Measurements from ENCODE around the gene THAP11. TPM values are rescaled to one million over a fixed set of nuclear protein-coding genes. Genes with fewer than 3 reads are reported as not detected.
"Not testable (repeated sequence)": the region's sequence is repeated elsewhere in the genome, so short reads cannot be mapped to it uniquely, and the experiment has no call there.

Gene THAP11
- total RNA-seq, 1 donor from 2014 or later: 26.1 TPM

DNA sequence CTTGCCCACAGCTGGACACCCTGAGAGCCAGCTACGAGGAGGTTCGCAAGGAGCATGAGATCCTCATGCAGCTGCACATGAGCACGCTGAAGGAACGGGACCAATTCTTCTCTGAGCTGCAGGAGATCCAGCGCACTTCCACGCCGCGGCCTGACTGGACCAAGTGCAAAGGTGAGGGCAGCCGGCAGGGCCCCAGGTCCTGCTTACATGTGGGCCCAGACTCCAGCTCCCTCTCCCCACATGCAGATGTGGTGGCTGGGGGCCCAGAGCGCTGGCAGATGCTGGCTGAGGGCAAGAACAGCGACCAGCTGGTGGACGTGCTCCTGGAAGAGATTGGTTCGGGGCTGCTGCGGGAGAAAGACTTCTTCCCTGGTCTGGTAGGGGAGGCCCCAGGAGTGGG is 16.2 kb upstream of the THAP11 start:
- Histone ChIP-seq H3K4me3 (no peak overlapping the region), H3K9me3 (no peaks in the 10 kb centered on the region), H3K27ac (no peak overlapping the region), H3K36me3 (peaks cover 39% of the 10 kb centered on the region), H3K4me1 (no peaks in the 10 kb centered on the region), H3K27me3 (ENCODE audit: low read depth) (no peaks in the 10 kb centered on the region)
- TF ChIP-seq, protein P1, sequence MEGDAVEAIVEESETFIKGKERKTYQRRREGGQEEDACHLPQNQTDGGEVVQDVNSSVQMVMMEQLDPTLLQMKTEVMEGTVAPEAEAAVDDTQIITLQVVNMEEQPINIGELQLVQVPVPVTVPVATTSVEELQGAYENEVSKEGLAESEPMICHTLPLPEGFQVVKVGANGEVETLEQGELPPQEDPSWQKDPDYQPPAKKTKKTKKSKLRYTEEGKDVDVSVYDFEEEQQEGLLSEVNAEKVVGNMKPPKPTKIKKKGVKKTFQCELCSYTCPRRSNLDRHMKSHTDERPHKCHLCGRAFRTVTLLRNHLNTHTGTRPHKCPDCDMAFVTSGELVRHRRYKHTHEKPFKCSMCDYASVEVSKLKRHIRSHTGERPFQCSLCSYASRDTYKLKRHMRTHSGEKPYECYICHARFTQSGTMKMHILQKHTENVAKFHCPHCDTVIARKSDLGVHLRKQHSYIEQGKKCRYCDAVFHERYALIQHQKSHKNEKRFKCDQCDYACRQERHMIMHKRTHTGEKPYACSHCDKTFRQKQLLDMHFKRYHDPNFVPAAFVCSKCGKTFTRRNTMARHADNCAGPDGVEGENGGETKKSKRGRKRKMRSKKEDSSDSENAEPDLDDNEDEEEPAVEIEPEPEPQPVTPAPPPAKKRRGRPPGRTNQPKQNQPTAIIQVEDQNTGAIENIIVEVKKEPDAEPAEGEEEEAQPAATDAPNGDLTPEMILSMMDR (IDR thresholded peaks at IDR 0.05): no peak
- no peak for ATAC-seq
- intact Hi-C loops (cut with DNase I): no loop called here
- DNase-seq: no peak

DNA sequence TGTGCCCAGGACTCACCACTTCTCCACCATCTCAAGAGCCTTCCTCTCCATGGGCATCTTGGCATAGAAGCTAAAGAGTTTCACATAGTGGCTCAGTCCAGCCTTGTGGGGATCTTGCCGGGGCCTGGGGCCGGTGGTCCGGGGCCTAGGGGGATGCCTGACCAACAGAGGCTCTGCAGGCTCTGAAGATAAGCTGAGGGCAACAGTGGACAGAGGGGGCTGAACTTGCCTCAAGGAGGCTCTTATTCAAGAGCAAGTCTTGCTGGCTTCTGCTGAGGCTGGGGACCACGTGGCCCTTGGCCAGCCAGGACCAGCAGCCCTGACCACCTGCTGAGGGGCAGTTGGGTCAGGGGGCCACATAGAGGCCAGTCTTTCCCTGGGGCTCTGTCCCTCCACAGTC is 13.5 kb upstream of the THAP11 start:
- peaks cover 51% of the 10 kb centered on the region for H3K36me3 ChIP-seq
- intact Hi-C loops (cut with DNase I): no loop called here
- H3K4me1 ChIP-seq: peaks cover 12% of the 10 kb centered on the region
- ATAC-seq (no peak), DNase-seq (no peak)
- TF ChIP-seq, protein P1 (IDR thresholded peaks at IDR 0.05): no peak
- no peaks in the 10 kb centered on the region for H3K27me3 ChIP-seq (ENCODE audit: low read depth)
- H3K27ac ChIP-seq: no peak overlapping the region
- no peak overlapping the region for H3K4me3 ChIP-seq
- no peaks in the 10 kb centered on the region for H3K9me3 ChIP-seq

DNA sequence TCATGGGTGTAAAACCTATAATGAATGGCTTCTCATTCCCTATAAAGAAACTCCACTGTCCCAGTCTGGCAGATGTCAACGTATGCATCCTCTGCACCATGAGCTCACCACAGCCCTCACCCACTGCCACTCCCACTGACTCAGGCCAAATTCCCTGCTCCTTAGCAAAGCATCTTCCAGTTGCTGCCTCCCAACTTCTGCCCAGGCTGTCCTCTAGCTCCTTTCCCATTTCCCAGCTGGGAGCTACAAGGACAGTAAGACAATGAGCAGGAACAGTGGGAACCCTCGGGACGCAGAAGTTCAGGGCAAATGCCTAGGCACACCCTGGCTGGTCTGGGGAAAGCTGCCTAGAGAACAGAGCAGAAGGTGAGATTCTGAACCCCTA is 9.1 kb upstream of the THAP11 start:
- TF ChIP-seq, protein P1 (IDR thresholded peaks at IDR 0.05): no peak
- peaks cover 41% of the 10 kb centered on the region for H3K36me3 ChIP-seq
- peaks cover 19% of the 10 kb centered on the region for H3K4me1 ChIP-seq
- intact Hi-C loops (cut with DNase I): no loop called here
- DNase-seq: no peak
- peak overlapping the region; percentile 85 for H3K4me3 ChIP-seq
- peak overlapping the region; percentile 72 for H3K27ac ChIP-seq
- no peaks in the 10 kb centered on the region for H3K27me3 ChIP-seq (ENCODE audit: low read depth)
- no peaks in the 10 kb centered on the region for H3K9me3 ChIP-seq
- ATAC-seq: peak in 1 of 2 donors; percentile 28

DNA sequence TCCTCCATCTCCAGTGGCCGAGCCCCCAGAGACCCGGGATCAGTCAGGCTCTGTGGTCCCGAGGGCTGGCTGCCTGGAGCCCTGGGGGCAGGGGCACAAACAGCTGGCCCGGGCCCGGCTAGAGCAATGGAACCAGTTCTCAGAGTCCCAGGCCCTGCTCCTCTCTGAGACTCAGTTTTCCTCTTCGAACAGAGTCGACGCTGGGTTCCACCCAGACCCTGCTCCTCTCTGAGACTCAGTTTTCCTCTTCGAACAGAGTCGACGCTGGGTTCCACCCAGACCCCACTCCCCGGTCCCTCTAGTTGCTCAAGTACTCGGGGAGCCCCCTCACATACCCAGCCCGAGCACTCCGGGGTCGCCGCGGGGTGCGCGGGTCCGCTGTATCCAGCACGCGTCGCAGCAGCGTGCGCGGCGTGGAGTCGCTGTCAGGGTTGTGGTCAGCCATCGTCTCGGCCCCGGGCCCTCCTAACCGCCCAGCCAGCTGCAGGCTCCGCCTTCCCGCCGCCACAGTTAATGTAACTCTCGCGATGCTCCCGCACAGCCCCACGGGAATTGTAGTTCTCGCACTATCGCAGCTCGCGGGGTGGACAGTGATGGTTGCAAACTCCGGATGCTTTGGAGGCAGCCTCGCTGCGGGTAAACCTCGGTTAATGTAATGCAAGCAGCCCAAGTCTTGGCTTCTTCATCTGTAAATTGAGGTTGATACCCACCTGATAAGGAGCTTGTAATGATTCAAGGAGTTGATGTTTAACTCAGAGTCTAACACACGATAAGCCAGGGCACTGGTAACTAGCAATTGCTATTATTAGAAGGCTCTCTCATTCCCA is 8.5 kb upstream of the THAP11 start:
- DNase-seq (peak; percentile 96), ATAC-seq (peak; percentile 97 to 99)
- TF ChIP-seq, protein P1 (IDR thresholded peaks at IDR 0.05): no peak
- Histone ChIP-seq H3K36me3 (peaks cover 35% of the 10 kb centered on the region), H3K9me3 (no peaks in the 10 kb centered on the region), H3K27me3 (ENCODE audit: low read depth) (no peaks in the 10 kb centered on the region), H3K4me3 (peak overlapping the region; percentile 85), H3K4me1 (peaks cover 19% of the 10 kb centered on the region), H3K27ac (peak overlapping the region; percentile 72)
- intact Hi-C loops (cut with DNase I): no loop called here

DNA sequence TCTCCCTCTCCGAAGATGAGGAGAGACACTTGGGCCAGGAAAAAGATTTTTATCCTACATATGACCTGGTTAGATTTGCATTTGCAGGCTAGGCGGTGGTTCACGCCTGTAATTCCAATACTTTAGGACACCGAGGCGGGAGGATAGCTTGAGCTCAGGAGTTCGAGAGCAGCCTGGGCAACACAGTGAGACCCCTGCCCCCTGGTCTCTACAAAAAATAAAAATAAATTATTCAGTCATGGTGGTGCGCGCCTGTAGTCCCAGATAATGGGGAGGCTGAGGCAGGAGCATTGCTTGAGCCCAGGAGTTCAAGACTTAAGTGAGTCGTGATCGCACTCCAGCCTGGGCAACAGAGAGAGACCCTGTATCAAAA is 7.9 kb upstream of the THAP11 start:
- Histone ChIP-seq H3K4me3 (peak overlapping the region; percentile 85), H3K27me3 (ENCODE audit: low read depth) (no peaks in the 10 kb centered on the region), H3K4me1 (peaks cover 19% of the 10 kb centered on the region), H3K36me3 (peaks cover 29% of the 10 kb centered on the region), H3K27ac (peak overlapping the region; percentile 72), H3K9me3 (no peaks in the 10 kb centered on the region)
- DNase-seq: no peak
- no peak for ATAC-seq
- intact Hi-C loops (cut with DNase I): no loop called here
- TF ChIP-seq, protein P1 (IDR thresholded peaks at IDR 0.05): no peak

DNA sequence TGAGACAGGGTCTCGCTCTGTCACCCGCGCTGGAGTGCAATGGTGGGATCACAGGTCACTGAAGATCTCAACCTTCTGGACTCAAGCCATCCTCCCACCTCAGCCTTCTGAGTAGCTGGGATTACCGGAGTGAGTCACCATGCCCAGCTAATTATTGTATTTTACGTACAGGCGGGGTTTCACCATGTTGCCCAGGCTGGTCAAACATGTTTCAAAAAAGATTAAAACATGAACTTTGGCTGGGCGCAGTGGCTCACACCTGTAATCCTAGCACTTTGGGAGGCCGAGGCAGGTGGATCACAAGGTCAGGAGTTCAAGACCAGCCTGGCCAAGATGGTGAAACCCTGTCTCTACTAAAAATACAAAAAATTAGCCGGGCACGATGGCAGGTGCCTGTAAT is 4.9 kb upstream of the THAP11 start:
- H3K27me3 ChIP-seq (ENCODE audit: low read depth); H3K36me3 ChIP-seq; DNase-seq; H3K4me3 ChIP-seq; H3K27ac ChIP-seq; ATAC-seq; H3K9me3 ChIP-seq; intact Hi-C loops (cut with DNase I): not testable (repeated sequence)
- peaks cover 19% of the 10 kb centered on the region for H3K4me1 ChIP-seq
